HG03045 (cell line): ENCODE results near the gene IFI35.
A peak's percentile ranks its signal among the peaks of the same experiment; 100 is the strongest.
"Not testable (repeated sequence)": the region's sequence is repeated elsewhere in the genome, so short reads cannot be mapped to it uniquely, and the experiment has no call there.

Source experiments
- ATAC-seq: cut with Tn5 transposase; IDR thresholded peaks from one replicate; pipeline ENCODE4 v1.9.1; 2021; ENCODE audit warnings: mild to moderate bottlenecking, moderate library complexity; ENCODE audit not compliant: unreplicated experiment

Gene IFI35

DNA sequence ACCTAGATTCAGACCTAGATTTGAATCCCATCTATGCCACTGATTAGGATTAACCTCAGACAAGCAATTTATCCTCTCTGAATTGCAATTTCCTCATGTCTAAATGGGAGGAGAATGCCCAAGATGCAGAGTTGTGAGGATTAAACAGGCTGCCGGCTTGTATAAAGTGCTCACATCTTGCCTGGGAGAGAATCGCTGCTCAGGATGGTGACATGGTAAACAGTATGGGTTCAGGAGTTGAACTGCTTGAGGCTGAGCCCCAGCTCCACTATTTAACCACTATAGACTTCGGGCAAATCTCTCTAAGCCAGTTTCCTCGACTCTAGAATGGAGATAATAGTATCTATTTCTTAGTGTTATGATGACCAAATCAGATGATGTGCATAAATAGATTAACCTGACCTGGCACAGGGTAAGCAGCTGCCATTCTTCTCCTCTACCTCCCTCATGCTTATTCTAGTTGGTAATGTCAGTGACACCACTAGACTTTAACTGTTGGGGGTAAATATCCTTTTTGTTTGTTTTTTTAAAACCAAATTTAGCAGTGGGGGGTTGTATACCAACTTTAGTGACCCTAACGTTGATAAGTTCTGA is 9.1 kb upstream of the IFI35 start:
- no peak for ATAC-seq

DNA sequence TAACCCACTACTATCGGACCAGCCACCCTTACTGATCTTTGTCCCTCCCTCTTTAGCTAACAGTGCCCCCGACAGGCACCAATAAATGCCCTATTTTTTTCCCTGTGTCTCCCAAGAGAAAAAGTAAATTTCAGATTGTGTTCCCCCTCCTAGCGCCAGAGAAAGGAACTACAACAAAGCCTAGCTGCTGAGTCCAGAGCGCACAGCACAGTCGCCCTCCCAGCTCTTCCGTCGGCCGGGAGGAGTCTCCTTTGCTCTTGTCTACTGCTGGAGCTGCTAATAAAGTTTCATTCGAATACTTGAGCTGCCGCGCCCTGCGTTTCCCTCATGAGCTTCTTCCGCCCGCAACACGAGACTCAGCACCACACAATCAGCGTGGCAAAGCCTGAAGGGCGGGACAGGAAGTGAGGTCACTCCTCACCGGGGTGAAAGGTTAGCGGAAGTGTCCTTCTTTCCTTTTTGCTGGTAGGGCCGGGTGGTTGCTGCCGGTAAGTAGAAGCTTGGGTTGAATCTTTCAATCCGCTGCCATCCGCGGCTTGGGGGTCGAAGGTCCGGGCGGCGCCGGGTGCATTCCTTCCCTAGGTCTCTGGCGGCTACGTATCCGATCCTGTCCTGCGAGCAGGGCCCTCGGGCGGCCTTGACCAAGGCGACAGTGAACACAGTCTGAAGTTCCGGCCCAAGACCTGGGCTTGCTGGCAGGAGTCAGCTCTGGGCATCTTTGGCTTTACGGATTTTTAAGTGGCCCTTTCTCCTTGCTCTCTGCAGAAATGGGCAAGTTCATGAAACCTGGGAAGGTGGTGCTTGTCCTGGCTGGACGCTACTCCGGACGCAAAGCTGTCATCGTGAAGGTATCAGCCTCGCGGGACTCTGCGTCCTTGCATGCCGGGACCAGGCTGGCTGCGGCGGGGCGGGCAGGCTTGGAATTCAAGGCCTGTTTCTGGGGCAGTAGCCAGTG is 8.3 kb upstream of the IFI35 start, which contains the start of gene RPL27:
RPL27 (plus strand) TSS at position 436 of the 955 bp plus-strand sequence; CDS start at position 768, 332 bp downstream.
- peak; percentile 90 for ATAC-seq

DNA sequence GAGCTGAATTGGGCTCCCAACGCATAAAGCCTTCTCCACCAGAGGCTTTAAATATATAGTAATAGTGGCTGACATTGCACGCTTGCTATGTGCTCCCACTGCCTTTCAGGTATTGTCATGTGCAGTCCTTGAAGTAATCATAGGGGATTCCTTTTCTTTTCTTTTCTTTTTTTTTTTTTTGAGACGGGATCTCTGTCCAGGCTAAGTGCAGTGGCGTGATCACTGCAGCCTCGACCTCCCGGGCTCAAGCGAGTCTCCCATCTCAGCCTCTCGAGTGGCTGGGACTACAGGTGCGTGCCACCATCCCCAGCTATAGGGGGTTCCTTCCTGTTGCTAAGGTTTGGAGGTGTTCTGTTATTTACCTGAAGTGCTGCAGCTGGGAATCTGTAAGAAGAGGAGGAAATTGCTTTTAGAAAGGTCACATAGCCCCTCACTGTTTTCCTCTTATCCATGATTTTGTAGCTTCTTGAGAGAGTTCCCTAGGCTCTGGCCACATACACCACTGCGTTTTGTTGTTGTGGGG is 7.5 kb upstream of the IFI35 start:
- no peak for ATAC-seq

DNA sequence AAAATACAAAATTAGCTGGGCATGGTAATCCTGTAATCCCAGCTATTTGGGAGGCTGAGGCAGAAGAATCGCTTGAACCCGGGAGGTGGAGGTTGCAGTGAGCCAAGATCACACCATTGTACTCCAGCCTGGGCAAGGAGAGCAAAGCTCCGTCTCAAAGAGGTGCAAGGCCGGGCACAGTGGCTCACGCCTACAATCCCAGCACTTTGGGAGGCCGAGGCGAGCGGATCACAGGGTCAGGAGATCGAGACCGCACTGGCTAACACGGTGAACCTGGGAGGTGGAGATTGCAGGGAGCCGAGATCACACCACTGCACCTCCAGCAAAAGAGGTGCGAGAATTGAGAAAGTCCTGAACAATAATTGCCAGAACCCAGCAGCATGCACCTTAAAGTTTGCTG is 5.7 kb upstream of the IFI35 start:
- ATAC-seq: not testable (repeated sequence)

DNA sequence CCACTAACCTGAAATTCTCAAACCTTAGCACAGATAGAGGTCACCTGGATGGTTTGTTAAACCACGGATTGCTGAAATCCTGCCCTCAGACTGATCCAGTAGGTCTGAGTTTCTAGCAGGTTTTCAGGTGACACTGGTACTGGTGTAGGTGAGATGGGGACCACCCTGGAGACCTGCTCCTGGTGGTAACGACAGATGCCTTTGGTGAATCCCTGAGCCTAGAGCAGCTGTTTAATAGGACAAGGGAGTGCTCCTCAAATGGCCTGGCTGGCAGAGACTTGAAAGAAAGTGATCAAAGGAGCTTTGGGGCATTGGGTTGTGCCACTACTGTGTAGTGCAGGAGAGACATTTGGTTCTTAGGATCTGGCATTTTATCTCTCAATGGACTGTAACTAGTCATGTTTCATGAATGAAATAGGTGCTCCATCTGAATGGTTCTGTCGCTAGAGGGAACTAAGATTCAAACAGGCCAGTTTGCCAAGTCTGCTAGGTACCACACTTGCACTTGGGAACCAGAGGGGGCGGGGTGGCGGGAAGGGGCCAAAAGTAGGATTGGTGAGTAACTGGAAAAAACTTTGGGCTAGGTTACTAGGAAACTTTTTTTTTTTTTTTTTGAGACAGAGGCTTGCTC is 2.9 kb upstream of the IFI35 start:
- no peak for ATAC-seq

DNA sequence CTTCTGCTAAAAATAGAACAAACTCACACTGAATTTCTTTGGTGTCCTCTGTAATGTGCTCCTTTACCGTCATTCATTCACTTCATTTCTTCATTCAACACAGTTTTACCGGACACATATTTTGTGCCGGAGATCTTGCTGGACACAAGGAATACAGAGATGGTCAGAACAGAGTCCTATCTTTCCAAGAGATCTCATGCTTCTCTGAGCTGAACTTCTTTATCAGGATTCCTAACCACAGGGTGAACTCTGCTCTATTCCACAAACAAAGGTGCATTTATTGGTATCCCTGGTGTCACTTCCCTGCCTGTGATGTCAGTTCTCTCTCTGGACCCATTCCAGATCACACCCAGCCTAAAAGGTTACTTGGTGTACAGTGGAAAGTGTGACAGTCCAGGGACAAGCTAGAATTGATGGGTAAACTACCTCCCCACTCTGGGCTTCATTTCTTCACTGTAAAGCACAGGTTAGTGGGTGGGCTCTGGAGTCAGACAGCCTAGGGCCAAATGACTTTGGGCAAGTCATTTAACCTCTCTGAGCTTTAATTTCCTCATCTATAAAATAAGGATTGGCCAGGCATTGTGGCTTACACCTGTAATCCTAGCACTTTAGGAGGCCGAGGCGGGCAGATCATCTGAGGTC is 4.2 kb downstream of the IFI35 start:
- ATAC-seq: no peak

DNA sequence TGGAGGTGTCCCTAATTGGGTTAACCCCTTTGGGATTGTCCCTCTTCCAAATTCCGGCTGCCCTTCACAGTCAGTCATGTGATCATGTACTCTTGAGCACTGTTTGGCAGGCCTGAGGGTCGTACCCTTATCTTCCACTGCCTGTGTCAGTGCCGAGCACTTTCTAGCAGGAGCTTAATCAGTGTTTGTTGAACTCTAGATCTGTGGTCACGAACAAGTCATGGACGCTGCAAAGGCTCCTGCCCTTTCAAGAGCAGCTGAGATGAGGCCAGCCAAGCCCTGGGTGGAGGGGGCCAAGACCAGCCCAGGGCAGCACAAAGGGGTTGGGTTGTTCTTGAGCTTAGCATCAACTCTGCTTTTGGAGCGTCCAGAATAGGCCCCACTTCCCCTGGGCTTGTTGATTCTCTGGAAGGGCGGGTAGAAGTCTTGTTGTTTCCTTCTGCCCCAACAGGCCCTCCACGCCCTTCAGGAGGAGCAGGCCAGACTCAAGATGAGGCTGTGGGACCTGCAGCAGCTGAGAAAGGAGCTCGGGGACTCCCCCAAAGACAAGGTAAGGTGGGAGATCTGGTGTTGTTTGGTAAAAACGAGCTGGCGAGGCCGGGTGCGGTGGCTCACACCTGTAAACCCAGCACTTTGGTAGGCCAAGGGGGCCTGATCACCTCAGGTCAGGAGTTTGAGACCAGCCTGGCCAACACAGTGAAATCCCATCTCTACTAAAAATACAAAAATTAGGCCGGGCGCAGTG is 5.3 kb downstream of the IFI35 start:
- ATAC-seq: no peak

DNA sequence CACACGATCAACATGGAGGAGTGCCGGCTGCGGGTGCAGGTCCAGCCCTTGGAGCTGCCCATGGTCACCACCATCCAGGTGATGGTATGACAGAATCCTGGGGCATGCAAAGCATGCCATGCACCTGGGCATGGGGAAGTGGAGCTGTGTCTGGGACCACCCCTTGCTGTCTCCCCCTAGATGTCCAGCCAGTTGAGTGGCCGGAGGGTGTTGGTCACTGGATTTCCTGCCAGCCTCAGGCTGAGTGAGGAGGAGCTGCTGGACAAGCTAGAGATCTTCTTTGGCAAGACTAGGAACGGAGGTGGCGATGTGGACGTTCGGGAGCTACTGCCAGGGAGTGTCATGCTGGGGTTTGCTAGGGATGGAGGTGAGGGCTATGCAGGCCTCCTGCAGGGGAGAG is 6.7 kb downstream of the IFI35 start:
- no peak for ATAC-seq

DNA sequence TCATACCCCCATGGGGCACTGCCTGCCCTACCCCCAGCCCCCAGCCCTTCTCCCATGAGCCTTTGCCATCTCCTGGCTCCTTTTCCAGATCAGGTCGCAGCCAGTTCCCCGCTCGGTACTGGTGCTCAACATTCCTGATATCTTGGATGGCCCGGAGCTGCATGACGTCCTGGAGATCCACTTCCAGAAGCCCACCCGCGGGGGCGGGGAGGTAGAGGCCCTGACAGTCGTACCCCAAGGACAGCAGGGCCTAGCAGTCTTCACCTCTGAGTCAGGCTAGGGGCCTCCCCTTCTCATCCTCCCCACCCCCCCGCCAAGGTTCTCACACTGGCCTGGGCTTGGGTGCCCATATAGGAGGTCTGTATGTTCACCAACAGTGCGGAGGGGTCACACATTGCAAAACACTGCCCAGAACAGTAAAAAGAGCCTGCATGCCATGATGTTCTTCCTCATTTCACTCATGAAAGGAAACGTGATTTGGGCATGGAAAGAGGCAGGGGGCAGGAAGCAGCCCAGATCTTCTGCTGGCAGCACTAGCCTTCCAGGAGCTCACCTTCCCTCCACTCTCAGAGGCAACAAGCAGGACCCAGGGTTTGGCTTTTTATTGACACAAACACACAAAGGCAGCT is 7.5 kb downstream of the IFI35 start:
- ATAC-seq: no peak

DNA sequence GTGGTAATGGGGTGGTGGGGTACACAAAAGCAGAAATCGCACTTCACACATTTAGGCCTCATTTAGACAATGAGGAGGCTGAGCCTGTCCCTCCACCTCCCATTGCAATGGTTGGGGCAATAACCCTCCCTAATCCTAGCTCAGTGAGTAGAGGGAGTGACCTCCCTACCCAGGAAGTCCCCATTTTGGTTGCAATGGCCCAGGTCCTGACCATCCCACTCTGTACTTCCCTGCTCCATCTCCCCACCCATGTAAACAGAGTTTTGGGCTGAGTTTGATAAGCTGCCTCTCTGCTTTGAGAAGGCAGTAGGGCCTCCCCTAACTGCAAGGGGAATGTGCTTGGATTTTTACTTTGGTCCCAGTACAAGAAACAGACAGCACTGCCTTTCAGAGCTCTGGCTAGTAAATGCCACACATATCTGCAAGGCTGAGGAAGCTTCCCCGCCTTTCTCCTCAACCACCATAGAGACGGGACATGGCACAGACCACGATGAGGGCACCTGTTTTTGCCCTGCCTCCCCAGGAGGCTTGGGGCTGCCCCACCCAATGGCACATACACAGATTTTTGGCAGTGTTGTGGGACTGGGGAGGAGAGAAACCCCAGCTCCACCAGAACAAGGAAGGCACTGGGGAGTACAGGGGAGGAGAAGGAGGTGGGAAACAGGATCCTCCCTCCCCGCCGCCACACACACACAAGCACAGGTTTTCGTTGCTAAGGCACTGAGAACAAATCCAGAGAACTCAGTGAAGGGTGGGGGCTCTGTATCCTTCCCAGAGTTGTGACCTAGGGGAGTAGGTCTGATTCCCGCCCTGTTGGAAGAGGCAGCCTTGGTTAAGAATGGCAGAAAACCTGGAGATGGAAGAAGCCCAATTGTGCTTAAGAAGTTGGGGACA is 8.3 kb downstream of the IFI35 start:
- ATAC-seq: no peak

DNA sequence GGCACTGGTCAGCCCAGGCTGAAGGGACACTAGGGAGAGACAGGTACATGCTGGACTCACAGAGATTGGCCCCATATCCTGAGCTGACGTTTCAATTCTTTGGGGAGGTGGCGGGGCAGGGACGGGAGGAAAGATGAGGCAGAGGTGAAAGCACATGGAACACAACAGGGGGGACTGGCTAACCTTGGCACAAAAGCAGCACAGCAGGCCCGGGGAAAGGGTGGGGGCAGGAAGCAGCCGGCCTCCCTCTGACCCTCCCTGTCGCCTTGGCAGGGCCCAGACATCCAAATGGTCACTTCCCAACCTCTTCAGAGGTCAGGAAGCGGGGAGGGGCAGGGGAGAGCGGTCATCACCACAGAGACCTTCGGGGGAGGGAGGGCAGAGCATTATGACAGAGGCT is 9.0 kb downstream of the IFI35 start:
- ATAC-seq: no peak

DNA sequence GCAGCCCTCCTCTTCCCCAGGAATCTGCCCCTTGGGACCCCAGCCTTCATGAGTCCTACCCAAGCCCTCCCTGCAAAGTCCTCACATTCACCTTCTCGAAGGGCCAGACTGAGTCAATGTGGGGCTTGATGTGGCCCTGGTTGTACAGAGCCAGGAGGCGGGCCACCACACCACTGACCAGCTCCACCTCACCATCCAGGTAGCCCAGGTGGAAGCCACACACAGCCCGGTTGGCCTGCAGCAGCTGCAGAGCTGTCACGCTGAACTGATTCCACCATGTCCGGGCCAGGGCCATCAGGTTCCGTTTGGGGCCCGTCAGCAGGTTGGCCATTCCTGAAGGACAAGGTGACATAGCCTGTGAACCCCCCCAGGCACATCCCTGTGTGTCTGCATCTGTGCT is 9.6 kb downstream of the IFI35 start:
- ATAC-seq: no peak

DNA sequence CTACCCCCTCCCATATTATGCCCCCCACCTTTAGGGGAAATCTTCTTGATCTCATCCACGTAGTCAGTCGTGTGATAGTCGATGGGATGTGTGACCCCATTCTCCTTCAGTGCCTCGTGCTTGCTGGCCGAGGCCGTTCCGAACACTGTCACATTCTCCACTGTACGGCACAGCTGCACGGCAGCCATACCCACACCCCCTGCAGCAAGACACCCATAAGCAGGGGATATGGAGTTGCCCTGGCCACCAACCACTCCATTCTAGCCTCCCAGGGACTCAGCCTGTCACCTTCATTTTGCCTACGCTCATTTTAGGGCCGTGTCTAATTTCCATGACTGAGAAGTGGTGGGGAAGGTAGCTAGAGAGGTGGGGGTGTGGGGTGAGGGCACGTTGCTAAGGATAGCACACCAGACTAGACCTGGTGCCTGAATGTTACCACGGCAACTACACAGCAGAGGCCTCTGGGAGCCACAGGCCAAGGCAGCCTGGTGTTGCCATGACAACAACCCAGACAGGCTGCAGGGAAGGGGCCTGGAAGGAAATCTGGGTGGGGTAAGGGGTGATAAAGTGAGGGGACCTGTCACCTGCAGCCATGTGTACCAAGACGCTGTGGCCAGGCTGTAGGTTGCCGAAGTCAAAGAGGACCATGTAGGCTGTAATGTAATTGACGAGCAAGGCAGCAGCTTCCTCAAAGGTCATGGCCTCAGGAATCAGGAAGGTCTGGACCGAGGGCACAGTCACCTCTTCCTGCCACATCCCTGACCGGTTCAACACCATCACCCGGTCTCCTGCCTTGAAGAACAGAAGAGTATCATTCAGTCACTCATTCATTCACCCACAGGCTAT is 11.6 kb downstream of the IFI35 start:
- ATAC-seq: no peak

DNA sequence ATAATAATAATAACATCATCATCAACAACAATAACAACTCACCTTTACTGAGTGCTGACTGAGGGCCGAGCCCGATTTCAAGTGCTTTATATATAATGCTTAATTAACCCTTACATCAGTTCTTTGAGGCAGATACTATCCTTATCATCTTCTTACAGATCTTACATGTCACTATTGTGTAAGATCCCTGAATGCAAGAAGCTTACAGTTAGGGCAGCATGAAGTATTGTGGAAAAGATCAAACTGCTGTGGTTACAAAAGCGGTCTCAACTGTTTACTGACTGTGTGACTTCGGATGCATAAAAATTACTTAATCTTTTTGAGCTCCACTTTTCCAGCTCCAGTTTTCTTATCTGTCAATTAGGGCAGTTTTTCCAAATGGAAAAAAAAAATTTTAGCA is 12.3 kb downstream of the IFI35 start:
- ATAC-seq: no peak

DNA sequence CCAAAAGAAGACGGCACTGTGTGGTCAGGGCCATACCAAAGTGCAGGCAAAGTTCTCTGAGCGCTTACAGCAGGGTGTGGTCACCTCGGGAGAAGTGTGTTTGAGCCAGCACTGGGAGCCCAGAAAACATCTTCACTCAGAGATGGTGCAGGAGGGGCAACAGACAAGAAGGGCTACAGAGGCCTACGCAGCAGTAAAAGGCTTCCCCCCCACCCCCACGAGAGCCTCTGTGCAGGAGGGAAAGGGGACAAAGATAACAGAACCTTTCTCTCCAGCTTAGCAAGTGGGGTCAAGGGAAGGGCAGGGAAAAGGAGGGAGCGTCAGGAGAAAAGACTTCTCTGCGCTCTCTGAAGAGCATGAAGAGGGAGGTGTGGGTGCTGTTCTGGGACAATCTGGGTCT is 12.8 kb downstream of the IFI35 start:
- ATAC-seq: no peak

DNA sequence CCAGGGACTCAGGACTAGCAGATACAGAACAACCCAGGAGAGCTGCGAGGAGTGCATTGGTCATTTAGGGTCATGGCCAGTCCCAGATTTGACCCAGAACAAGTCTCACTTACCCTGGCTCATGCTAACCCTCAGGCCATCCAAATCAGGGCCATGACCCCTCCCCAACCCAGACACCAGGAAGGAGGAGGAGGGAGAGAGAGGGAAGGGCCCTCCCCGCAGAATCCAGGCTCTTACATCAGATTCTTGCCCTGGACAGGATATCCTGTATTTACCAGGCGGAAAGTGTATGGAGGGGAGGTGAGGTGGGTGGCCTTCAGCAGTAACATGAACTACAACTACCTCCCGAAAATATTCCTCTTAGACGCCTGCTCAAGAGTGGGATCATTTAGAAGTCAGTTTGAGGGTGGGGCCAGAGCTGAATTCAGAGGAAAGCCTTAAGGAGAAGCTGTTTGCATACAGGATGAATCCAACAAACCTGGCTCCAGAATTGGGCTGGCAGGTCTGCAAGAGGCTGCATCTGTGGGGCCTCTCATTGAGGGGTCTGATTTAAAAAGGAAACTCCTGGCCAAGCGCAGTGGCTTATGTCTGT is 13.5 kb downstream of the IFI35 start:
- no peak for ATAC-seq
